Measurements from ENCODE around the gene STOX2.

- TF ChIP-seq EP300 (conservative IDR thresholded peaks at IDR 0.05; ENCODE audit: poor library complexity, severe bottlenecking) (no peak), CTCF (IDR thresholded peaks at IDR 0.05; ENCODE audit: poor library complexity, severe bottlenecking) (no peak), EZH2 (IDR thresholded peaks at IDR 0.05; ENCODE audit: borderline replicate concordance, insufficient read depth, low read length, poor library complexity, severe bottlenecking) (no peak), POLR2AphosphoS5 (IDR thresholded peaks at IDR 0.05) (no peak), SMC3 (conservative IDR thresholded peaks at IDR 0.05; ENCODE audit: poor library complexity) (no peak), RAD21 (conservative IDR thresholded peaks at IDR 0.05) (no peak)
Measured at GRCh38 chr4:183855323-183856190, 49.5 kb upstream of the STOX2 start.

Measured in neural cell (in vitro differentiated cells).